Measurements from ENCODE around the gene PATE3. TPM values are rescaled to one million over a fixed set of nuclear protein-coding genes. Genes with fewer than 3 reads are reported as not detected.

Gene PATE3
- total and polyA plus RNA-seq, 2 of the 13 experiments (the other 11 are each of a cell fraction or from before 2014, with no cell fraction given) = not detected

DNA sequence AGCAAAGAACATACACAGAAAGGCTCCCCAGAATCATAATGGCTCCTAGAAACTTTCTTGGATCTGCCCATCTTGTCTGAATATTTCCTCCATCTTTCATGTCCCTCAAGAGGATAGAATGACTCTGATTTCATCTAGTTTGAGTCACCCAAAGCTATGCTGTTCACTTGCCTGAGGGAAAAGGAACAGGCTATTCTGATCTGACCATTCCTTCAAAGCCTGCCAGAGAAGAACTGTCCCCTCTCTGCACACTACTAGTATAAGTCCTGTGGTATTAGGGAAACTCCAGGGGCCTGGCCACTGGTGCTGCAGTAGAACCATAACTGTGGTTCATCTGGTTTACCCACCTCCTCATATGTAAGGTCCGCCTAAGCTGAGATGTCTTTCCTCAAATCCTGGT, 44.2 kb upstream of the PATE3 start:
- no peak overlapping the region for H3K9ac ChIP-seq (ENCODE audit: insufficient read depth, low read depth, low read length)
- H3K27me3 ChIP-seq (ENCODE audit: control insufficient read depth in 1 of 2, insufficient read depth in 2 of 2, low read length in 2 of 2) = no peaks in the 10 kb centered on the region
- in situ Hi-C loops (cut with HindIII; ENCODE audit: extremely low pct_ligation_motif_present, low pct_unique_long_range_greater_than_20kb) (no loop called here), intact Hi-C loops (cut with micrococcal nuclease; ENCODE audit: unreplicated experiment) (no loop called here)
- H3K4me3 ChIP-seq (replicated peaks in 1 of 3; ENCODE audit: insufficient read depth in 1 of 3, low read depth in 2 of 3, low read length in 3 of 3) = no peak overlapping the region
- CTCF ChIA-PET (ENCODE audit: low intra/inter-chr PET ratio, low total read pairs) = no interaction called here
- H4K20me1 ChIP-seq (ENCODE audit: insufficient read depth, low read length) = no peaks in the 10 kb centered on the region
- POLR2A ChIA-PET = no interaction called here
- H3K9me3 ChIP-seq (ENCODE audit: low read length) = no peaks in the 10 kb centered on the region
- 0% methylated on average over 1 of the region's 1 CpG for WGBS (ENCODE audit: low lambda C conversion rate)
- no peak overlapping the region for H2AFZ ChIP-seq (ENCODE audit: low read length)
- TF ChIP-seq, protein P1, sequence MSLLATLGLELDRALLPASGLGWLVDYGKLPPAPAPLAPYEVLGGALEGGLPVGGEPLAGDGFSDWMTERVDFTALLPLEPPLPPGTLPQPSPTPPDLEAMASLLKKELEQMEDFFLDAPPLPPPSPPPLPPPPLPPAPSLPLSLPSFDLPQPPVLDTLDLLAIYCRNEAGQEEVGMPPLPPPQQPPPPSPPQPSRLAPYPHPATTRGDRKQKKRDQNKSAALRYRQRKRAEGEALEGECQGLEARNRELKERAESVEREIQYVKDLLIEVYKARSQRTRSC (CRISPR knock-in tag; IDR thresholded peaks at IDR 0.05; ENCODE audit: low read depth) = no peak
- no peak for TF ChIP-seq ZNF256 (CRISPR knock-in tag; conservative IDR thresholded peaks at IDR 0.05)
- TF ChIP-seq NFIC (IDR thresholded peaks at IDR 0.05; ENCODE audit: low read length) = no peak
- TF ChIP-seq SMC3 (IDR thresholded peaks at IDR 0.05; ENCODE audit: low read length) = no peak
- TF ChIP-seq ZNF510 (CRISPR knock-in tag; IDR thresholded peaks at IDR 0.05; ENCODE audit: low read depth) = no peak
- no peak for TF ChIP-seq NR2C2 (CRISPR knock-in tag; IDR thresholded peaks at IDR 0.05; ENCODE audit: borderline replicate concordance)
- no peak for TF ChIP-seq SUZ12 (IDR thresholded peaks at IDR 0.05; ENCODE audit: low read depth, low read length)
- no TSS peak for BruUV-seq (replicated peaks)
- no peak for ATAC-seq
- no peak for DNase-seq (ENCODE audit: low spot score)
- H3K36me3 ChIP-seq (replicated peaks in 1 of 2; ENCODE audit: control insufficient read depth in 1 of 2, insufficient read depth in 2 of 2, low read length in 2 of 2) = no peaks in the 10 kb centered on the region
- H3K79me2 ChIP-seq (ENCODE audit: insufficient read depth, low read length) = no peaks in the 10 kb centered on the region
- FAIRE-seq = no peak
- no peak overlapping the region for H3K4me2 ChIP-seq (ENCODE audit: low read depth, low read length)
- H3K4me1 ChIP-seq (ENCODE audit: insufficient read depth, low read length) = no peaks in the 10 kb centered on the region
- no peak overlapping the region for H3K27ac ChIP-seq (ENCODE audit: extremely low read length, insufficient read depth, low read length)

DNA sequence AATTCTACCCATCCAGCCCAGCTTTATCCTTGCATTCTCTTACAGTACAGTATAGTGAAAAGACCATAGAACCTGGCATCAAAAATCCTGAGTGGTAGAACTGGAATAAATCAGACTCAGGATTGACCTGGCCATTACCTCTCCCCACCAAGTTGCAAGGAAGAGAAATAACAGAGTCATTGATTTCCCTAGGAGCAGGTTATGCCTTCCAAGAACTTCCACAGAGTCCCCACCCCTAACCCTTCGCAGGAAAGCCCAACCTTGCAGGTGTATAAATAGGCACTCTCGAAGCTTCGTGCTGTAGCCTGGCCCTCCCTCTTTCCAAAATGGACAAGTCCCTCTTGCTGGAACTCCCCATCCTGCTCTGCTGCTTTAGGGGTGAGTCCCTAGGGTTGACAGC, 41.9 kb upstream of the PATE3 start, which contains the start of gene PATE1:
Gene PATE1, plus strand, starts transcription at position 301 of the 400 bp plus-strand sequence. Its CDS starts 26 bp downstream, at position 327.
- Histone ChIP-seq H3K4me2 (ENCODE audit: low read depth, low read length) (no peak within 1 kb of the TSS), H3K27me3 (ENCODE audit: control insufficient read depth in 1 of 2, insufficient read depth in 2 of 2, low read length in 2 of 2) (no peaks in the 10 kb centered on the region), H3K9ac (ENCODE audit: insufficient read depth, low read depth, low read length) (no peak within 1 kb of the TSS), H3K4me3 (replicated peaks in 1 of 3; ENCODE audit: insufficient read depth in 1 of 3, low read depth in 2 of 3, low read length in 3 of 3) (no peak within 1 kb of the TSS), H3K27ac (ENCODE audit: extremely low read length, insufficient read depth, low read length) (no peak within 1 kb of the TSS), H4K20me1 (ENCODE audit: insufficient read depth, low read length) (no peaks in the 10 kb centered on the region), H3K79me2 (ENCODE audit: insufficient read depth, low read length) (no peaks in the 10 kb centered on the region), H3K9me3 (ENCODE audit: low read length) (no peaks in the 10 kb centered on the region), H3K36me3 (replicated peaks in 1 of 2; ENCODE audit: control insufficient read depth in 1 of 2, insufficient read depth in 2 of 2, low read length in 2 of 2) (no peaks in the 10 kb centered on the region), H2AFZ (ENCODE audit: low read length) (no peak within 1 kb of the TSS), H3K4me1 (ENCODE audit: insufficient read depth, low read length) (no peaks in the 10 kb centered on the region)
- POLR2A ChIA-PET = no interaction called here
- intact Hi-C loops (cut with micrococcal nuclease; ENCODE audit: unreplicated experiment) = no loop called here
- DNase-seq (ENCODE audit: low spot score) (no peak), ATAC-seq (no peak), FAIRE-seq (no peak)
- in situ Hi-C loops (cut with HindIII; ENCODE audit: extremely low pct_ligation_motif_present, low pct_unique_long_range_greater_than_20kb) = no loop called here
- CTCF ChIA-PET (ENCODE audit: low intra/inter-chr PET ratio, low total read pairs) = no interaction called here
- WGBS (ENCODE audit: low lambda C conversion rate) = 0% methylated on average over 3 of the region's 3 CpGs
- no TSS peak for BruUV-seq (replicated peaks)
- TF ChIP-seq SMYD3 (CRISPR knock-in tag; IDR thresholded peaks at IDR 0.05) (no peak), HCFC1 (IDR thresholded peaks at IDR 0.05; ENCODE audit: low read depth, low read length) (no peak), SOX5 (CRISPR knock-in tag; IDR thresholded peaks at IDR 0.05; ENCODE audit: borderline replicate concordance) (no peak), ZNF326 (CRISPR knock-in tag; IDR thresholded peaks at IDR 0.05; ENCODE audit: borderline replicate concordance) (no peak), ASH2L (IDR thresholded peaks at IDR 0.05; ENCODE audit: insufficient read length, low read depth, low read length) (no peak), MED8 (CRISPR knock-in tag; IDR thresholded peaks at IDR 0.05; ENCODE audit: insufficient replicate concordance) (no peak), POLR2G (IDR thresholded peaks at IDR 0.05; ENCODE audit: low read depth, low read length) (no peak), ZSCAN31 (CRISPR knock-in tag; IDR thresholded peaks at IDR 0.05; ENCODE audit: low read depth) (no peak), ZNF547 (CRISPR knock-in tag; IDR thresholded peaks at IDR 0.05) (no peak)
- TF ChIP-seq, protein P2, sequence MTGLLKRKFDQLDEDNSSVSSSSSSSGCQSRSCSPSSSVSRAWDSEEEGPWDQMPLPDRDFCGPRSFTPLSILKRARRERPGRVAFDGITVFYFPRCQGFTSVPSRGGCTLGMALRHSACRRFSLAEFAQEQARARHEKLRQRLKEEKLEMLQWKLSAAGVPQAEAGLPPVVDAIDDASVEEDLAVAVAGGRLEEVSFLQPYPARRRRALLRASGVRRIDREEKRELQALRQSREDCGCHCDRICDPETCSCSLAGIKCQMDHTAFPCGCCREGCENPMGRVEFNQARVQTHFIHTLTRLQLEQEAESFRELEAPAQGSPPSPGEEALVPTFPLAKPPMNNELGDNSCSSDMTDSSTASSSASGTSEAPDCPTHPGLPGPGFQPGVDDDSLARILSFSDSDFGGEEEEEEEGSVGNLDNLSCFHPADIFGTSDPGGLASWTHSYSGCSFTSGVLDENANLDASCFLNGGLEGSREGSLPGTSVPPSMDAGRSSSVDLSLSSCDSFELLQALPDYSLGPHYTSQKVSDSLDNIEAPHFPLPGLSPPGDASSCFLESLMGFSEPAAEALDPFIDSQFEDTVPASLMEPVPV (CRISPR knock-in tag; IDR thresholded peaks at IDR 0.05) = no peak
- TF ChIP-seq, protein P3, sequence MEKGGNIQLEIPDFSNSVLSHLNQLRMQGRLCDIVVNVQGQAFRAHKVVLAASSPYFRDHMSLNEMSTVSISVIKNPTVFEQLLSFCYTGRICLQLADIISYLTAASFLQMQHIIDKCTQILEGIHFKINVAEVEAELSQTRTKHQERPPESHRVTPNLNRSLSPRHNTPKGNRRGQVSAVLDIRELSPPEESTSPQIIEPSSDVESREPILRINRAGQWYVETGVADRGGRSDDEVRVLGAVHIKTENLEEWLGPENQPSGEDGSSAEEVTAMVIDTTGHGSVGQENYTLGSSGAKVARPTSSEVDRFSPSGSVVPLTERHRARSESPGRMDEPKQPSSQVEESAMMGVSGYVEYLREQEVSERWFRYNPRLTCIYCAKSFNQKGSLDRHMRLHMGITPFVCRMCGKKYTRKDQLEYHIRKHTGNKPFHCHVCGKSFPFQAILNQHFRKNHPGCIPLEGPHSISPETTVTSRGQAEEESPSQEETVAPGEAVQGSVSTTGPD (CRISPR knock-in tag; IDR thresholded peaks at IDR 0.05) = no peak
